HEK293T (cell line): ENCODE measurements around the gene ATP2A2.

ENCODE experiments used
- CTCF ChIA-PET: fragments of 350-600 bp; formaldehyde crosslinking; extraction: SDS; loops from one replicate; lab custom pipeline; 2021; ENCODE audit warnings: antibody characterized with exemption, inconsistent platforms; lab: Yijun Ruan, JAX
- POLR2A ChIA-PET: fragments of 350-600 bp; formaldehyde crosslinking; extraction: SDS; loops from one replicate; lab custom pipeline; 2020; ENCODE audit warnings: antibody characterized with exemption, inconsistent platforms; lab: Yijun Ruan, JAX
- DNase-seq: peaks from one replicate; pipeline ENCODE4 v3.0.0; 2012; ENCODE audit warnings: mixed read lengths; ENCODE audit errors: extremely low spot score
- ARNT ChIP-seq: fragments of 450-650 bp; IDR thresholded peaks from 2 replicates; pipeline ENCODE4 v1.6.1; 2017; ENCODE audit warnings: mild to moderate bottlenecking
- BHLHE40 ChIP-seq: fragments of 450-650 bp; IDR thresholded peaks from 2 replicates; pipeline ENCODE4 v1.6.1; 2016; ENCODE audit warnings: mild to moderate bottlenecking, moderate library complexity, borderline replicate concordance
- CTBP1 ChIP-seq: fragments of 450-650 bp; IDR thresholded peaks from 2 replicates; pipeline ENCODE4 v1.6.1; 2016; ENCODE audit warnings: borderline replicate concordance
- ELF4 ChIP-seq: fragments of 450-650 bp; IDR thresholded peaks from 2 replicates; pipeline ENCODE4 v1.6.1; 2017; ENCODE audit warnings: antibody characterized with exemption
- FOXA1 ChIP-seq: fragments of 450-650 bp; IDR thresholded peaks from 2 replicates; pipeline ENCODE4 v1.6.1; 2016; ENCODE audit warnings: mild to moderate bottlenecking
- FOXK2 ChIP-seq: fragments of 450-650 bp; IDR thresholded peaks from 2 replicates; pipeline ENCODE4 v1.6.1; 2016; ENCODE audit warnings: mild to moderate bottlenecking
- FOXM1 ChIP-seq: fragments of 450-650 bp; IDR thresholded peaks from 2 replicates; pipeline ENCODE4 v1.6.1; 2017; ENCODE audit warnings: mild to moderate bottlenecking, borderline replicate concordance
- HDGF ChIP-seq: fragments of 450-650 bp; IDR thresholded peaks from 2 replicates; pipeline ENCODE4 v1.6.1; 2017; ENCODE audit warnings: antibody characterized with exemption, borderline replicate concordance
- L3MBTL2 ChIP-seq: fragments of 450-650 bp; conservative IDR thresholded peaks from 2 replicates; pipeline ENCODE4 v1.6.1; 2016; ENCODE audit warnings: mild to moderate bottlenecking
- LEF1 ChIP-seq: fragments of 450-650 bp; IDR thresholded peaks from 2 replicates; pipeline ENCODE4 v1.6.1; 2017; ENCODE audit warnings: mild to moderate bottlenecking, borderline replicate concordance
- NFRKB ChIP-seq: fragments of 450-650 bp; IDR thresholded peaks from 2 replicates; pipeline ENCODE4 v1.6.1; 2016; ENCODE audit warnings: mild to moderate bottlenecking, moderate library complexity
- SP1 ChIP-seq: fragments of 450-650 bp; IDR thresholded peaks from 2 replicates; pipeline ENCODE4 v1.6.1; 2017
- SUZ12 ChIP-seq: fragments of 450-650 bp; IDR thresholded peaks from 2 replicates; pipeline ENCODE4 v1.6.1; 2016; ENCODE audit warnings: mild to moderate bottlenecking
- TARDBP ChIP-seq: fragments of 450-650 bp; IDR thresholded peaks from 2 replicates; pipeline ENCODE4 v1.6.1; 2016
- ZNF384 ChIP-seq: fragments of 450-650 bp; IDR thresholded peaks from 2 replicates; pipeline ENCODE4 v1.6.1; 2016
- TF ChIP-seq, protein P1 (sequence below): fragments of 450-650 bp; IDR thresholded peaks from 2 replicates; pipeline ENCODE4 v1.6.1; 2016

ATP2A2 gene

DNA sequence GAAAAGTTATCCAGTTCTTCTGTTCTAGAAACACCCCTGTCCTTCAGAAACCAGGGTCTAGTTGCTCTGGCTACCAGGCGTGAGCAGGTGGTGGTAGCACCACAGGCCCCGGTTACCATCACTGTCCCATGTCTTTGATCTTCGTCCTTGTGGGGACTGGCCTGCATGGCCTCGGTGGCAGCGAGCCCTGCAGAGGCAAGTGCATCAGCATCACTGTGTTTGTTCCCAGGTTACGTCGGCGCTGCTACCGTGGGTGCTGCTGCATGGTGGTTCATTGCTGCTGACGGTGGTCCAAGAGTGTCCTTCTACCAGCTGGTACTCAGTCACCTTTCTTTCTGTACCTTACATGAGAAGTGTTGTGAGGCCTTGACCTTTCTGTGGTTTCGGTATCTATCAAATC lies 63.6 kb downstream of the ATP2A2 start:
- ChIA-PET POLR2A (no interaction called here), CTCF (no interaction called here)

DNA sequence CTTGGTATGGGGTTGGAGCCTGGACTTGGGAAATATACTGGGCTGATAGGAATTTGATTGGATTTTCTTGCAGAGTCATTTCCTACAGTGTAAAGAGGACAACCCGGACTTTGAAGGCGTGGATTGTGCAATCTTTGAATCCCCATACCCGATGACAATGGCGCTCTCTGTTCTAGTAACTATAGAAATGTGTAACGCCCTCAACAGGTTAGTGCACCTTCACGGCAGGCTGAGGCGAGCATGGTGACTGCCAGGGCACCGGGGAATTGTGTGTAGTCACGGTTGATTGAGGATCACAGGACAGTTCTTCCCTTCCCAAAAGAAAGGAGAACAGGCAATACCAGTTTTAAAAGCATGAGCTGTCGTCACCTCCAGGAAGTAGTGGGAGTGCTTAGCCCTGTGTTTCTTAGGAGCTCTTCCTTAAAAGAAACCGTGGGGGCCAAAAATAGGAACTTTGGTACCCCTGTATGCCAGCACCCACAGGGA lies 64.2 kb downstream of the ATP2A2 start:
- DNase-seq = no peak
- no peak for TF ChIP-seq HDGF
- TF ChIP-seq FOXA1 = no peak
- CTCF ChIA-PET = no interaction called here
- POLR2A ChIA-PET = no interaction called here

More for the DNA sequence above, 63.6 kb downstream of the ATP2A2 start:
- no peak for DNase-seq
- TF ChIP-seq SUZ12 (no peak), L3MBTL2 (no peak), LEF1 (no peak), BHLHE40 (no peak), ZNF384 (no peak), TARDBP (no peak), FOXA1 (no peak), SP1 (no peak), NFRKB (no peak), CTBP1 (no peak), FOXM1 (no peak), HDGF (no peak), ELF4 (no peak), ARNT (no peak), FOXK2 (no peak)
- TF ChIP-seq, protein P1, sequence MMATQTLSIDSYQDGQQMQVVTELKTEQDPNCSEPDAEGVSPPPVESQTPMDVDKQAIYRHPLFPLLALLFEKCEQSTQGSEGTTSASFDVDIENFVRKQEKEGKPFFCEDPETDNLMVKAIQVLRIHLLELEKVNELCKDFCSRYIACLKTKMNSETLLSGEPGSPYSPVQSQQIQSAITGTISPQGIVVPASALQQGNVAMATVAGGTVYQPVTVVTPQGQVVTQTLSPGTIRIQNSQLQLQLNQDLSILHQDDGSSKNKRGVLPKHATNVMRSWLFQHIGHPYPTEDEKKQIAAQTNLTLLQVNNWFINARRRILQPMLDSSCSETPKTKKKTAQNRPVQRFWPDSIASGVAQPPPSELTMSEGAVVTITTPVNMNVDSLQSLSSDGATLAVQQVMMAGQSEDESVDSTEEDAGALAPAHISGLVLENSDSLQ = no peak

DNA sequence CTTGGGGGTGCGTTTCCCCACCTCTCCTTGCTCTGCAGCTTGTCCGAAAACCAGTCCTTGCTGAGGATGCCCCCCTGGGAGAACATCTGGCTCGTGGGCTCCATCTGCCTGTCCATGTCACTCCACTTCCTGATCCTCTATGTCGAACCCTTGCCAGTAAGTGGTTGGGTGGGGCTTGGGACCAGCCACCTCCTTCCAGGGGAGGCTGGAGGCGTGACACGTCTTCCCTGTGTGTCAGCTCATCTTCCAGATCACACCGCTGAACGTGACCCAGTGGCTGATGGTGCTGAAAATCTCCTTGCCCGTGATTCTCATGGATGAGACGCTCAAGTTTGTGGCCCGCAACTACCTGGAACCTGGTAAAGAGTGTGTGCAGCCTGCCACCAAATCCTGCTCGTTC lies 64.9 kb downstream of the ATP2A2 start:
- no peak for DNase-seq
- no peak for TF ChIP-seq SUZ12
- TF ChIP-seq ZNF384 = no peak
- no peak for TF ChIP-seq CTBP1
- no peak for TF ChIP-seq HDGF
- ChIA-PET CTCF (no interaction called here), POLR2A (no interaction called here)

DNA sequence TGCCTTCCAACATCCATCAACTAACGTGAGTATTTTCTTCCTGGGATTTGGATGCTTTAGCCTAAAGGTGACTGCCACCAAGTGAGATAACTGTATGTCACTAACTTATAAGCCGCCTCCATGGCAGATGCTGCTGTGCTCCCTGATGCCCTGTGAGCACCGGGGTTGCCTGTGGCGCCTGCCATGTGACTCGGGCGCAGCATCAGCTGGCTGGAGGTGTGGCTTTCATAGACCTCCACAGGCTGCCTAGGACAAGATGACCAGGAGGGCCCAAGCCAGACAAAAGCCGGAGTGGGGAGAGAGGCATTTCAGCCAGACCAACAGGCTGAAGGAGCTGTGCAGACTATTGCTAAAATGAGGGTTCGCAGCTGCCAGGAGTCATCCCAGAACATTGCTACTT lies 66.7 kb downstream of the ATP2A2 start:
- no peak for DNase-seq
- ChIA-PET CTCF (interaction anchor here (1.0 kb wide), 1 partner anchor 83 kb away, joined by 4 read pairs; no protein-coding TSS in a partner anchor), POLR2A (no interaction called here)
- TF ChIP-seq ELF4 = no peak
- TF ChIP-seq LEF1 = no peak
- TF ChIP-seq ZNF384 = no peak
- TF ChIP-seq SP1 = no peak
- TF ChIP-seq BHLHE40 = no peak
- no peak for TF ChIP-seq TARDBP

DNA sequence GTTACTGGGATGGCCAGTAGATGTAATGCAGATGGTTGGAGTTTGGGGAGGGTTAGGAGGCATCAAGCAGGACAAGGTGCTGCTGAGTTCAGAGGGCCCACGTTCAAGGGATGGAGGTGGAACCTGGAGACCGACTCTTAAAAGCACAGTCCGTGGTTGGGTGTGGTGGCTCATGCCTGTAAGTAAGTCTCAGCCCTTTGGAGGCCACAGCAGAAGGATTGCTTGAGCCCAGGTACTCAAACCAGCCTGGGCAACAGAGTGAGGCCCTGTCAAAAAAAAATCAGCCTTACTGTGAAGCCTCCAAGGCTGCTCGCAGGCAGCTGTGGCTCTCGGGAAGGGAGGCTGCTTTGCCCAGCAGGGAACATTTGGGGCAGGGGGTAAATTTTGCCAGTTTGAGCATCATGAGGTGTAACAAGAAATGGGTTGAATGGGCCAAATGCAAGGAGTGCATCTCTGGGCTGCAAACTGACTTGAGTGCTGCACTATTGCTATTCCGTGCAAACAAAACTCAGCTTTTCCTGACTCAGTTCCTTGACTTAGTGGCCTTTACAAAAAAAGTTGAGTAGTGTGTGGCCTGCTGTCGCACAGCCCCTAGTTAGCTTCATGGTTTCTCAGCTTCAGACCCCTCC lies 67.5 kb downstream of the ATP2A2 start:
- ChIA-PET CTCF (interaction anchor here (1.0 kb wide), 1 partner anchor 83 kb away, joined by 4 read pairs; no protein-coding TSS in a partner anchor), POLR2A (interaction anchor here (1.0 kb wide), 1 partner anchor 31 kb away, joined by 3 read pairs; no protein-coding TSS in a partner anchor)
- DNase-seq = no peak
- no peak for TF ChIP-seq NFRKB
- no peak for TF ChIP-seq SUZ12
- TF ChIP-seq ELF4 = no peak
- no peak for TF ChIP-seq CTBP1

DNA sequence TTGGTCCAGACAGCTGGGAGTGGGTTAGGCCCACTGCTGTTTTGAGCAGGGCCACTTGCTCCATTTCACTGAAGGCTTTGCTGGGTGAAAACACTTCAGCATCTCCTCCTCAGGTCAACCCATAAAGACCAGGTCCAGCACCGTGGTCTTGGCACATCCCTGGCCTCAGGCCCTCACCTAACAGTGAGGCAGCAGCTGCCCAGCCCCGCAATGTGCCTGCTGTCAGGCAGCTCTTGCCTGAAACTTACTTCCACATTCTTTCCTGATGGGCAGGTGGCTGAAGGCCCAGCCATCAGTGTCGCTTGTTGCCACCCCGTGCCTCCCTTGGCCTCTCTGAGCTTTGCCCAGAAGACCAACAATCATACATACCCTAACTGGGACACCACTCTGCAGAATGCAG lies 68.0 kb downstream of the ATP2A2 start:
- TF ChIP-seq ZNF384 (no peak), ARNT (no peak), LEF1 (no peak), FOXK2 (no peak), SP1 (no peak), FOXA1 (no peak), NFRKB (no peak), SUZ12 (no peak), L3MBTL2 (no peak), HDGF (no peak), BHLHE40 (no peak), TARDBP (no peak), FOXM1 (no peak), CTBP1 (no peak), ELF4 (no peak)
- TF ChIP-seq, protein P1 = no peak
- DNase-seq = no peak
- ChIA-PET CTCF (no interaction called here), POLR2A (interaction anchor here (1.0 kb wide), 1 partner anchor 30 kb away, joined by 3 read pairs; no protein-coding TSS in a partner anchor)

DNA sequence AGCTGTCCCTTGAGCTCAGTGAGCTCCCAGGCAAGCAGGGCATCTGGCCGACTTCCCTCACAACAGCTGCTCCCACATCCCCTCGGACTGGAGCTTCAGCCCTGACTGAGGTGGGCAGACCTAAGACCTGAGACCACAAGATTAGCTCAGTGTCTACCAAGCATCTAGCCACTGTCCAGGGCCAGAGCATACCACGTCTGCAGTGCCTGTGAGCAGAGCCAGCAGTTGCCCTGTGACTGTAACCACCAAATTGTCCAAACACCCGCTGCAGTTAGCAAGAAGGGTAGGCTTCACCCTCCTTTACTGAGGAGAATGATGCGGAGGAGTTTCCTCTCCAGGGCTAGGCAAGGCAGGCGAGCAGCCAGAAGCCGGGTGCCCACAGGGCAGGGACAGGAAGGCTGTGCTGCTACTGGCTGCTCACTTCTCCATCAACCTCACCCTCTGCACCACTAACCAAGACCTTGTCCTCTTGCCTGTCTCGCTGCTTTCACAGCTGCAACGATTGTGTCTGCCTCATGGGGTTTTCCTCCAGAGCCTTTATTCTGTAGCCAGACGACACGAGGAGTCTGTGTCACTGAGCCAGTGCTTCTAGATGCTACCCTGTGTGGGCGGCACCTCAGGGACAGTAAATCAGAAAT lies 68.6 kb downstream of the ATP2A2 start:
- DNase-seq = no peak
- TF ChIP-seq HDGF = no peak
- no peak for TF ChIP-seq NFRKB

More for the DNA sequence above, 68.6 kb downstream of the ATP2A2 start:
- CTCF ChIA-PET = interaction anchor here (0.6 kb wide), 1 partner anchor 250 kb away, joined by 3 read pairs; no protein-coding TSS in a partner anchor
- POLR2A ChIA-PET = interaction anchor here (1.0 kb wide), 1 partner anchor 30 kb away, joined by 3 read pairs; no protein-coding TSS in a partner anchor
